MCF 10A (cell line): ENCODE measurements around the gene SERPINE1. TPM values are rescaled to one million over a fixed set of nuclear protein-coding genes. Genes with fewer than 3 reads are reported as not detected.
A peak's percentile ranks its signal among the peaks of the same experiment; 100 is the strongest.

Experiments used
- BruUV-seq: library from RNA; stranded (reverse); fragments of 400-500 nt; replicated peaks from 2 replicates; lab custom pipeline; 2021; lab: Mats Ljungman, UMichigan
- CTCF ChIA-PET: fragments of 300-600 bp; sonication (Branson Sonifier 250); formaldehyde crosslinking; extraction: SDS; loops from one replicate; lab custom pipeline; 2021; ENCODE audit warnings: antibody characterized with exemption, inconsistent platforms; lab: Yijun Ruan, JAX
- POLR2A ChIA-PET: fragments of 300-600, 350-650 bp; sonication (Branson Sonifier 250); formaldehyde crosslinking; extraction: SDS; loops from one replicate; lab custom pipeline; 2020; ENCODE audit warnings: antibody characterized with exemption, inconsistent platforms; lab: Yijun Ruan, JAX
- DNase-seq: peaks from one replicate; pipeline ENCODE4 v3.0.0-alpha.2; 2018; ENCODE audit not compliant: unreplicated experiment
- H3K27ac Mint-ChIP-seq: one replicate; pipeline ENCODE4 v1.8.0; 2022; ENCODE audit warnings: mild to moderate bottlenecking, low read depth, mixed read lengths; ENCODE audit not compliant: unreplicated experiment
- H3K27me3 Mint-ChIP-seq: one replicate; pipeline ENCODE4 v1.8.0; 2022; ENCODE audit warnings: mixed read lengths; ENCODE audit not compliant: insufficient read depth, unreplicated experiment
- H3K36me3 Mint-ChIP-seq: one replicate; pipeline ENCODE4 v1.8.0; 2022; ENCODE audit warnings: mild to moderate bottlenecking, moderate library complexity, mixed read lengths; ENCODE audit not compliant: insufficient read depth, unreplicated experiment
- H3K4me1 Mint-ChIP-seq: one replicate; pipeline ENCODE4 v1.8.0; 2022; ENCODE audit warnings: mixed read lengths; ENCODE audit not compliant: insufficient read depth, unreplicated experiment
- H3K4me3 Mint-ChIP-seq: one replicate; pipeline ENCODE4 v1.8.0; 2022; ENCODE audit warnings: mild to moderate bottlenecking, moderate library complexity, mixed read lengths; ENCODE audit not compliant: unreplicated experiment
- H3K9me3 Mint-ChIP-seq: one replicate; pipeline ENCODE4 v1.8.0; 2022; ENCODE audit warnings: mixed read lengths; ENCODE audit not compliant: unreplicated experiment
- intact Hi-C: fragments of 100-400 bp; cut with micrococcal nuclease; formaldehyde crosslinking; loops from 2 replicates; pipeline ENCODE4 v1.14.1; 2022
- total RNA-seq: library from RNA; stranded (reverse); gene quantifications from 2 replicates; pipeline ENCODE4 v1.2.3, GENCODE V29; 2022
- TF ChIP-seq, protein P1 (sequence below): fragments of 200-600 bp; IDR thresholded peaks from one replicate; pipeline ENCODE4 v1.8.0; 2022; ENCODE audit warnings: antibody characterized with exemption, mild to moderate bottlenecking; ENCODE audit not compliant: unreplicated experiment

The SERPINE1 gene
- total RNA-seq, 1 experiment from 2014 or later, result 80.6 TPM

DNA sequence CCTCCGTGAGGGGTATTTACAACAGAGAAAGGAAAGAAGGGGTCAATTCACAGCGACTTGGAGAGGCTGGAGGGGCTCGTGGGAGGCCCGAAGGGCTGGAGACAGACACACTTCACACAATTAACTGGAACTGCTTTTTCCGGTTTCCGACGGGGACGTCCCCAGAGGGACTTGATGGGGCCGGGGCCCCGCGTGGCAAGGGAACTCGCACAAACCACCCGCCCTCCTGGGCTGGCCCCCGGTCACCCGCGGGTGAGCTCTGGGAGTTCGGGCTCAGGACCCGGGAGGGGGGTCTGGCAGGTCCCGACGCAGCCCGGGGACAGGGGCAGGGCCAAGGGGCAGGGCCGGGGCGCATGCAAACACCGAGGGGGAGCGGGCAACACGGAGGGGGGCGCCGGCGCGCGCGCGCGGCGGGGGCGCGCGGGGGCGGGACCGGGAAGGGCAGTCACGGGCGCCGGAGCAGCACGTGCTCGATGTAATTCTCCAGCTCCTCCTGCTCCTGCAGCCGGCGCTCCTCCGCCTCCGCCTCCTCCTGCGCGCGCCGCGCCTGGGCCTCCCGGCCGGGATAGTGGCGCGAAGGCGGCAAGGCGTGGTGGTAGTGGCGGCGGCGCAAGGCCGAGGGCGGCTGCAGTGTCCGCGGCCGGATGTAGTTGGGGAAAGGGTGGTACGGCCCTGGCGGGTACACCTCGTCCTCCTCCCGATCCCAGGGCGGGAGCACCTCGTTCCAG is 35.8 kb downstream of the SERPINE1 start:
- Mint-ChIP-seq H3K4me1 (peaks cover 33% of the 10 kb centered on the region), H3K36me3 (peaks cover 29% of the 10 kb centered on the region), H3K27ac (peak overlapping the region; percentile 67), H3K27me3 (peaks cover 26% of the 10 kb centered on the region), H3K4me3 (peak overlapping the region; percentile 74), H3K9me3 (no peaks in the 10 kb centered on the region)
- TF ChIP-seq, protein P1, sequence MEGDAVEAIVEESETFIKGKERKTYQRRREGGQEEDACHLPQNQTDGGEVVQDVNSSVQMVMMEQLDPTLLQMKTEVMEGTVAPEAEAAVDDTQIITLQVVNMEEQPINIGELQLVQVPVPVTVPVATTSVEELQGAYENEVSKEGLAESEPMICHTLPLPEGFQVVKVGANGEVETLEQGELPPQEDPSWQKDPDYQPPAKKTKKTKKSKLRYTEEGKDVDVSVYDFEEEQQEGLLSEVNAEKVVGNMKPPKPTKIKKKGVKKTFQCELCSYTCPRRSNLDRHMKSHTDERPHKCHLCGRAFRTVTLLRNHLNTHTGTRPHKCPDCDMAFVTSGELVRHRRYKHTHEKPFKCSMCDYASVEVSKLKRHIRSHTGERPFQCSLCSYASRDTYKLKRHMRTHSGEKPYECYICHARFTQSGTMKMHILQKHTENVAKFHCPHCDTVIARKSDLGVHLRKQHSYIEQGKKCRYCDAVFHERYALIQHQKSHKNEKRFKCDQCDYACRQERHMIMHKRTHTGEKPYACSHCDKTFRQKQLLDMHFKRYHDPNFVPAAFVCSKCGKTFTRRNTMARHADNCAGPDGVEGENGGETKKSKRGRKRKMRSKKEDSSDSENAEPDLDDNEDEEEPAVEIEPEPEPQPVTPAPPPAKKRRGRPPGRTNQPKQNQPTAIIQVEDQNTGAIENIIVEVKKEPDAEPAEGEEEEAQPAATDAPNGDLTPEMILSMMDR, result no peak
- DNase-seq, result peak; percentile 74
- ChIA-PET CTCF (no interaction called here), POLR2A (interaction anchor here (0.6 to 1.4 kb wide), 3 partner anchors 9 to 34 kb away, joined by 3 read pairs; no protein-coding TSS in a partner anchor)
- no TSS peak for BruUV-seq
- intact Hi-C loops, result no loop called here

DNA sequence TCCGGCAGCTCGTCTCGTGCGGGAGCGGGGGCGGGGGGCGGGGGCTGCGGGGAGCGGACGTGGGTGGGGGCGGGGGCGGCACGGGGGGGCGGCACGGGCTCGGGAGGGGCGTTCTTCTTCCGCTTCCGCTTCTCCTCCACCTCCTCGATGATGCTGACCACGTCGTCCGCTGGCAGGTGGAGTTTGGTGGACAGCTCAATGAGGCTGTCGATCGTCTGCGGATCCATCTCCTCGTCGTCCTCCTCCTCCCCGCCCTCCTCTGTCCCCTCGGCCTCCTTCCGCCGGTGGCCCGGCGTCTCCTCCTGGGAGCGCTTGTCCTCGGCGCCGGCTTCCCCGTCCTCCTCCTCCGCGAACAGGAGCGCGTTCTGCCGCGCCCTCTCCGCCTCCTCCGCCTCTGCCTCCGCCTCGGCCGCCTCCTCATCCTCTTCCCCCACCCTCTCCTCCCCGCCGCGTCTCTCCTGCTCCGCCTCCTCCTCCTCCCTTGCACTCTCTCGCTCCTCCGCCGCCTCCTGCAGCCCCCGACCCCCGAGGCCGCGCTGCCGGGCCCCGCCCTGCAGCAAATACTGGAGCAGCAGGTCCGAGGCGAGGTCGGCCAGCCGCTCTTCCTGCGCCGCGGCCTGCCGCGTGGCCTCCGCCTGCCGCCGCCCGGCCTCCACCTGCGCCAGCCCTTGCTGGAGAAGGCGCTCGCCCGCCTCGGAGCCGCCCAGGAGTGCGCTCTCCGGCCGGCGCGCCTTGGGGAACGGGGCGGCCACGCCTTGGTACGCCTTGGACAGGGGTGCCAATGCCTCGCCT is 36.6 kb downstream of the SERPINE1 start:
- peak; percentile 66 for DNase-seq
- peak overlapping the region; percentile 74 for H3K4me3 Mint-ChIP-seq
- CTCF ChIA-PET, result interaction anchor here (1.1 kb wide), 1 partner anchor 19 kb away, joined by 7 read pairs; no protein-coding TSS in a partner anchor
- POLR2A ChIA-PET, result interaction anchor here (1.2 to 2.6 kb wide), 5 partner anchors 8 to 78 kb away, joined by 3 to 28 read pairs (median 3); partner anchors contain the start of genes AP1S1 and TRIM56
- H3K4me1 Mint-ChIP-seq, result peaks cover 40% of the 10 kb centered on the region
- TF ChIP-seq, protein P1, result no peak
- peak overlapping the region; percentile 67 for H3K27ac Mint-ChIP-seq
- peaks cover 34% of the 10 kb centered on the region for H3K27me3 Mint-ChIP-seq
- BruUV-seq, result no TSS peak
- H3K36me3 Mint-ChIP-seq, result peaks cover 21% of the 10 kb centered on the region
- intact Hi-C loops, result no loop called here
- H3K9me3 Mint-ChIP-seq, result no peaks in the 10 kb centered on the region

DNA sequence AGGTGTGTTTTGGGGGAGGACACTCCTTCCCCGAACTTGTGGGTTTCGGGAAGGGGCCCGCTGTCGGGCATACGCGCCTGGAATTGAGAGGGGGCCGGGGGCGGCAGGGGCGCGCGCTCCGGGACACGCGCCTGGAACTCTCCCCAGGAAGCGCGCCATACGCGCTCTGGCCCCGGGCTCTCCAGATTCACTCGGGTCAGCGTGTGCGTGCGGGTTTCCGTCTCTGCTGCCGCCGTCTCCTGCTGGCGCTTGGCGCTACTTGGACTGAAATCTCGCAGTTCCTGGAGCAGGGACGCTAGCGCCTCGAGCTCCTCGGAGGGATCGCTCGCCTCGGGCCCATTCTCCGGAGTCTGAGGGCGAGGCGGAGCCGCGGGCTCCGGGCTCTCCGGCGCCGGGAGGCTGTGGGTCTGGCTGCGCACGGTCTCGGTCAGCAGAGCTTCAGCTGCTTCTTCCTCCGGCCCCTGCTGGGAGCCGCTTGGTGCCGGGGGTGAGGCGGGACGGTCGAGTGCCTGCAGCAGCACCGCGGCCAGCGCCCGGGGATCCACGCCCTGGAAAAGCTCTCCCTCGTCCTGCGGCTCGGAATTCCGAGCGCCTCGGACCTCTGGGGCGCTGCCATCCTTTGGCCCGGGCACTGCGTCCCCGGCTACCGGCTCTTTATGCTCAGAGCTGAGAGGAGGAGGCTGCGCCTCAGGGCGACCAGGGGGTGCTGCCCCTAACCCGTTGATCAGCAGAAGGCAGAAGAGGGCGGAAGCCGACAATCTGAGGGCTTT is 37.4 kb downstream of the SERPINE1 start:
- Mint-ChIP-seq H3K9me3 (no peaks in the 10 kb centered on the region), H3K27ac (no peak overlapping the region), H3K4me3 (peak overlapping the region; percentile 74), H3K27me3 (peaks cover 42% of the 10 kb centered on the region), H3K36me3 (peaks cover 14% of the 10 kb centered on the region), H3K4me1 (peaks cover 46% of the 10 kb centered on the region)
- CTCF ChIA-PET, result interaction anchor here (0.6 to 1.5 kb wide), 4 partner anchors 10 to 23 kb away, joined by 3 to 7 read pairs (median 4); no protein-coding TSS in a partner anchor
- DNase-seq, result peak; percentile 56
- TSS peak; percentile 61 for BruUV-seq
- TF ChIP-seq, protein P1, result no peak
- POLR2A ChIA-PET, result interaction anchor here (0.6 to 2.6 kb wide), 8 partner anchors 9 to 289 kb away, joined by 3 to 28 read pairs (median 4); partner anchors contain the start of genes AP1S1, SRRT, TRIM56 and UFSP1
- intact Hi-C loops, result no loop called here
